SK-MEL-5 (cell line): ENCODE data around the gene SIGLEC7. TPM values are rescaled to one million over a fixed set of nuclear protein-coding genes. Genes with fewer than 3 reads are reported as not detected.

Experiments used
- DNase-seq: peaks from one replicate; pipeline ENCODE4 v3.0.0-alpha.2; 2016; ENCODE audit warnings: low read depth, low spot score
- in situ Hi-C: cut with HindIII; loops from 2 replicates; pipeline ENCODE4 v1.10.0; 2016; ENCODE audit warnings: low sequenced_read_pairs, high pct_unique_total_duplicates, low pct_unique_long_range_greater_than_20kb
- total RNA-seq: library from RNA; depleted of rRNA; stranded (reverse); fragments of >200 nt; shearing (Covaris generic); gene quantifications from 2 replicates; pipeline ENCODE4 v1.2.3, GENCODE V29; 2014

Gene SIGLEC7
- total RNA-seq, 1 experiment from 2014 or later = not detected

DNA sequence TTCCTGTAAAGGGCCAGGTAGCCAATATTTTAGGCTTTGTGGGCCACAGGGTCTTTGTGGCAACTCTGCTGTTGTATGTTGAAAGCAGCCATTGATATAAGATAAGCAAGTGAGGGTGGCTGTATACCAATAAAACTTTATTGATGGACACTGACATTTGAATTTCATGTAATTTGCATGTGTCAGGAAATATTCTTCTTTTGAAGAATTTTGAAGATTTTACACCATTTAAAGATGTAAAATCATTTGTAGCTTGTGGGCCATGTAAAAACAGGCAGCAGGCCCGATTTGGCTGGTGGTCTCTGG is 31.5 kb upstream of the SIGLEC7 start:
- in situ Hi-C loops = no loop called here
- DNase-seq = no peak

DNA sequence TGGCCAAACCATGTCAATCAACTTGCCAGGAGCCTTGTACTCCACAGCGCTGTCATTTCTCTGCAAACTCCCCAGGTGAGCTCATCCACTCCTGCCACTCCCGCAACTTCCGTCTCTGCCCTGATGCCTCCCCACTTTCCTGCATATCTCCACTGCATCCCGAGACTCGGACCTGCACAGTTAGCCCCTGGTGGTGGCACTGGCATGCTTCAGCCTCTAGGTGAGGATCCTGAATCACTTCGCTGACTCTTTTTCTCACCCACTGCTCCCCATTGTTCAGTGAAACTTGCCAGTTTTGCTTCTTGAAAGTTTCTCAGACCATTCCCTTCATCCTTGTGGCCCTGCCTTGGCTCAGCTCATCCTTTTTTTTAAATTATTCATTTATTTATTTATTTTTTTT is 30.5 kb upstream of the SIGLEC7 start:
- in situ Hi-C loops = no loop called here
- DNase-seq = peak; percentile 30

DNA sequence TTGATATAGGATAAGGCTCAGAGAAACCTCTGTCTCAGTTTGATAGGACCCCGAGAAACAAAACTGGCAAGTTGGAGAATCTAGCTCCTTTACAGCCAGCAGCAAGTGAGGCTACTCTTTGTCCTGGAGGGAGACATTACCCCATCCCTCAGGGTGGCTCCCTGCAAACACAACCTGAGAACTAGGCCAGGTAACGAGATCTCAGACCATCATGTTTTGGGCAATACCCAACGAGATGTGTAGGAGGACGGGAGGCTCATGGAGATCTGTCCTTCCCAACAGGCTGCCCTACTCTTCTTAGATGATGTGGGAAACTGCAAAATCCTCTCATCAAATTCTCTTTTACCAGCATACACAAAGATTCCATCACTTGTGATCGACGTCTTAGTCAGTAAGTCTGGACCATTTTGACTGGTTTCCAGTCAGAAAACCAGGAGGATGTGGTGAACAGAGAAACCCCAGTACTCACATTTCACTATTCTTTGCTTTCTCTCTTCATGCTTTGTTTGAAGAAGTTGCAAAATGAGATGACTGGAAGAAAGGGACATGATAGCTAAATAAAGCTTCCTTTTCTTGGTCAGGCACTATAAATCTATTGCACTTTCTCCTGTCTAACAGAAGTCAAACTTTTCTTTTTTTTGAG is 27.9 kb upstream of the SIGLEC7 start:
- in situ Hi-C loops = no loop called here
- DNase-seq = no peak

DNA sequence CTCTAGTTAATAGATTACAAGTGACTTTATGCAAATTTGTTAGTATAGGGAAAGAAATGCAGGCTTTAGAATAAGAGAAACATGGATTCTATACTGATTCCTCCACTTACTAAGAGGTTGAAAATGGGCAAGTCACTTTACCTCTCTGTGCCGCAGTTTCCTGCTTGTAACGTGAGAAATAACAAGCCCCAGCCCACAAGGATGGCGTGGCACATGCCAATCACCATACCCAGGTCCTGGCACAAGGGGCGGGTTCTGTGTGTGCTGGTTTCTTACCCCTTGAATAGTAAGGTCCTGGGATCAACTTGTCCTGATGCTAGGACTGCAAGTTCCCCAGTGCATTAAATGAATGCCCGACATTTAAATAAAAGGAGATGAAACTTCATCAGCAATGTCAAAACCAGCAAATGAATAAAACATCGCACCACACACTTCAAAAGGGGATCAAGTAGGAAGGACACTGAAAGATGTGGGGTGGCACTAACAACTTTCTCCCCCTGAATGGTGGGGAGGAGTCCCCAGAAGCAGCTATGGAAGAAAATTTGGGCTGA is 25.3 kb upstream of the SIGLEC7 start:
- DNase-seq = no peak
- in situ Hi-C loops = no loop called here

DNA sequence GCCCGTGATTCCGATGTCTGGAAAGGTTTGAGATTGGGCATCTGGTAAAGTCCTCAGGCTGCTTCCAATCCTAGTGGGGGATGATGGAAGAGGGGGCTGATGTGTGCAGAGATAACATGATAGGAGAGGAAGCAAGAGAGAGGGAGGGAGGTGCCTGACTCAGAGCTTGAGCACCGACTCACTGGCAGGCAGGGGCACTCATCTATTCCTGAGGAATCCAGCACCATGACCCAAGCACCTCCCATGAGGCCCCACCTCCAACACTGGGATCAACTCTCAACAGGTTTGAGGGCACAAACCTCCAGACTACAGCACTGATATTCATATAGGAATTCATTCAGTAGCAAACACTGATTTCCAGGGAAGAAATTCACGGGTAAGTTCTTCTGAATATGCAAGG is 23.0 kb upstream of the SIGLEC7 start:
- in situ Hi-C loops = no loop called here
- no peak for DNase-seq

DNA sequence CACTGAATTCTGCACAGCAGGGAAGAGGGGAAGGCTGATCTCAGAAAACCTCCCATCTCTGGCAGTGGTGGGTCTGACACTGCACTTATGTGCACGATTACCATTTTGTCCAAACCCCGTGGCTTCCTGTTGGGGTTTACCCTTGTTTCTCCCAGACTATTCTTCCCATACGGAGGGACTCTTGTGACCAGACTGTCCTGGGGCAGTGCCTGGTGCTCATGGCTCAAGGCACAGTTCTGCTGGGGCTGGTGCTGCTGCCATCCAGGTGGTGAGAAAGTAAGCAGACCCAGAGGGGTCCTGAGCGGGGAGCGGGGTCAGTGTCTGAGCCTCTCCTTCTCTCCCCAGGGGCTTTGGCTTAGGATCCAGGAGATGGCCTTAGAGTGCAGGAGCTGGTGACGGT is 22.5 kb upstream of the SIGLEC7 start:
- no peak for DNase-seq
- in situ Hi-C loops = no loop called here

DNA sequence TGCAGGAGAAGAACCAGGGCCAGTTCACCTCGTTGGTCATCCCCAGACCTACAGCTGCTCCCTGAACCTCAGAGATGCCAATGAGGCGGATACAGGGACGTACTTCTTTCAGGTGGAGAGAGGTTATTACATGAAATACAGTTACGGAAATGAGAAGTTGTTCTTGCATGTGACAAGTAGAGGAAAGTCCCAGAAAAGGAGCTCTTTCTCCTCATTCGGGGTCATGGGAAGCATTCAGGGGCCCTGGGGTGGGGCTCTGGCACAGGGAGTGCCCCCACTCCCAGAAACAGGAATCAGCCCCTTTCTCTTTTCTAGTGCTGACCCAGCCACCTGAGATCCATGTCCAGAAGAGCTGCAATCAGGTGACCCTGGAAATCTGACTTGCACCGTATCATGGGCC is 21.9 kb upstream of the SIGLEC7 start:
- in situ Hi-C loops = no loop called here

DNA sequence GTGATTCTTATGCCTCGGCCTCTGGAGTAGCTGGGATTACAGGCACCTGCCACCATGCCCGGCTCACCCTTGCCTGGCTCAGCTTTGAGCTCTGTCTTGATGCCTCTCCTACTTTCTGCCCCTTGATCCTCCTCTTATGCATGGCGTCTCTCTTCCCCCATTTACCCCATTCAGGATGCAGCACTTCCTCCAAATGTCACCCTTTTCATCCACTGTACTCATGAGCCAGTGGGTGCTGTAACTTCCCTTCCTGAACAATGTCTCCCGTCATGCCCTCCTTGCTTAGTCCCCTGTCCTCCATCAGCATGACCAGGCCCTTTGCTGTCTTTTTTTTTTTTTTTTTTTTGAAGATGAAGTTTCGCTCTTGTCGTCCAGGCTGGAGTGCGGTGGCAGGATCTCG is 20.8 kb upstream of the SIGLEC7 start:
- DNase-seq = no peak
- in situ Hi-C loops = no loop called here

More for the DNA sequence above, 21.9 kb upstream of the SIGLEC7 start:
- DNase-seq = no peak

DNA sequence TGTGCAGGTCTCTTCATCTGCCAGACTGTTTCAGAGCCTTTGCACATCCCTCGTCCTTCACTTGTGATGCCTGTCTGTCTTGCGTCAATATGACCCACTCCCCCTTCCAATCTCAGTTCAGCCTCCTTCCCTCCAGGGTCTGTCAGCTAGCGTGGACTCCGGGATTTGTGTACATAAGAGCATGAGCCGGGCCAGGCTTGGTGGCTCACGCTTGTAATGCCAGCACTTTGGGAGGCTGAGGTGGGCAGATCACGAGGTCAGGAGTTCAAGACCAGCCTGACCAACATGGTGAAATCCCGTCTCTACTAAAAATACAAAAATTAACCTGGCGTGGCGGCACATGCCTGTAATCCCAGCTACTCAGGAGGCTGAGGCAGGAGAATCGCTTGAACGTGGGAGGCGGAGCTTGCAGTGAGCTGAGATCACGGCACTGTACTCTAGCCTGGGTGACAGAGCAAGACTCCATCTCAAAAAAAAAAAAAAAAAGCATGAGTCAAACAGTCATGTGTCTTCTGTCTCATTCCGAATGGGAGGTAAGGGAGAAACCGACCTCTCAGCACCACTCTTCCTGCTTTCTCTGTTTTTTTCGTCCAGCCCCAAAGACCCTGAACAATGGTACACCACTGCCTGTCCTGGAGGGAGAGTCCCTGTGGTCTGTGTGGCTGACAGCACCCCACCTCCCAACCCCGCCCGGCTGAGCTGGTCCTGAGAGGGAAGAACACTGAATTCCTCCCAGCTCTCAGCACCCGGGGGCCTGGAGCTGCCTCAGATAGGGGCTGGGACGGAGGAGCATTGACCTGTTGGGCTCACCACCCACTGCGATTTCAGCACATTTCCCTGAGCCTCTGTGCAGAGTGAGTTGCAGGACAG is 19.8 kb upstream of the SIGLEC7 start:
- in situ Hi-C loops = no loop called here
- DNase-seq = no peak

DNA sequence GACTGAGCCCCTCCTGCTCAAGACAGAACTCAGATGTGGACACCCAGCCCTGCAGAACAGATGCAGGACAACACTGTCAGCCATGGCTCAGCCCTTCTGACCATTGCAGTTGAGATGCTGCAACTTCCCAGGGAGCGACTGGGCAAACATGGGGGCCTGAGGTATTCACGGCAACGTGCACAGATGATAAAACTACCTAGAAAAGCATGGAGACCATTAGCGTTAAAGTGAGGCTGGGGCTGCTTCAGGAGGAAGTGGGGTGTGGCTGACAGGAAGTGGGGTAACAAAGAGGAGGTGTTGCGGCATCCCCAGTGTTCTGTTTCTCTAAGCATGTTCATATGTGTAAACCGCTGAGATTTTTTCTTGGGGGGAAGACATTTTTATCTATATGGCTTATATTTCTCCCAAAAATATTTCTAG is 18.7 kb upstream of the SIGLEC7 start:
- no peak for DNase-seq
- in situ Hi-C loops = no loop called here

DNA sequence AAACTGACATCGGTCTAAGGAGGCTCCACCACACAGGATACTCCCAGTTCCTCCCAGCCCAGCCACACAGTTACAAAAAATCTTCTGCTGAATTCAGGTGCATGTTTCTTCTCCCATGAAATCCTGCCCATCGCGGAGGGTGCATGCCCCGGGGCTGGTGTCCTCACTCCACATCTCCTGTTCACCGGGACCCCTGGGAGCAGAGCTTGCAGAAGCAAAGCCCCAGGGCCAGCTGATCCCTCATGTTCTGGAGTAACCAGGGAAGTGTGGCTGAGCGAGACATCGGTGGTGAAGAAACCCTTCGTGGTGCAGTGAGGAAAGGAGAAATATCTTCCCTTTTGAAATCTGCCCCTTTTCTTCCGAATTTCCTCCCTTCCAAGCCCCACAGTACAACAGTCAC is 18.3 kb upstream of the SIGLEC7 start:
- in situ Hi-C loops = no loop called here
- DNase-seq = no peak

DNA sequence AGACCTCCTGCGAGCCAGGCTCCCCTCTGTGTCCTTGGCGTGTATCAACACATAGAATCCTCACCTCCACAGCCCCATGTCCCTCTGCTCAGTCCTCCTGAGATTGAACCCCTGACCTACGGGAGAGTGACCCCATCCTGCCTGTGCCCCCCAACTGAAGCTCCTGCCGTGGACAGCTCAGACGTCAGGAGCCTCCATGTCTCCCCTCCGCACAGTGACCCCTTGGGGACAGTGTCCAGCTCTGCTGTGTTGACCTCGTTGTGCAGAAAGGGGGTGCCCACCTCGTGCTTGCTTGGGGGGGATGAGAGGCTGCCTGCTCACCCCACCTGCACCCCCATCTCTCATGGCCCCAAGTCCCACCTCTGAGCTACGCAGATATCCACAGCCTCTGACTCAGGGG is 17.9 kb upstream of the SIGLEC7 start:
- DNase-seq = no peak
- in situ Hi-C loops = no loop called here

DNA sequence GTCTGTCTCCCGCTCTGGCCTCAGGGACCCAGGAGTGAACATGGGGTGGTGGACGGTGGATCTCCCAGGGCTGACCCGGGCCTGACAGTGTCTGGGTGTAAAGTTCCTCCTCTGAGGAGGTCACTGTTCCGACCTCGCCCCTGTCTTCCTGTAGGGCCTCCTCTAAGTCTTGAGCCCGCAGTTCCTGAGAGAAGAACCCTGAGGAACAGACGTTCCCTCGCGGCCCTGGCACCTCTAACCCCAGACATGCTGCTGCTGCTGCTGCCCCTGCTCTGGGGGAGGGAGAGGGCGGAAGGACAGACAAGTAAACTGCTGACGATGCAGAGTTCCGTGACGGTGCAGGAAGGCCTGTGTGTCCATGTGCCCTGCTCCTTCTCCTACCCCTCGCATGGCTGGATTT is 17.4 kb upstream of the SIGLEC7 start, which contains the start of gene SIGLEC9:
TSS of gene SIGLEC9 (plus strand) at position 178 of the 400 bp plus-strand sequence. CDS start at position 247, 69 bp downstream.
- DNase-seq = no peak
- in situ Hi-C loops = no loop called here

DNA sequence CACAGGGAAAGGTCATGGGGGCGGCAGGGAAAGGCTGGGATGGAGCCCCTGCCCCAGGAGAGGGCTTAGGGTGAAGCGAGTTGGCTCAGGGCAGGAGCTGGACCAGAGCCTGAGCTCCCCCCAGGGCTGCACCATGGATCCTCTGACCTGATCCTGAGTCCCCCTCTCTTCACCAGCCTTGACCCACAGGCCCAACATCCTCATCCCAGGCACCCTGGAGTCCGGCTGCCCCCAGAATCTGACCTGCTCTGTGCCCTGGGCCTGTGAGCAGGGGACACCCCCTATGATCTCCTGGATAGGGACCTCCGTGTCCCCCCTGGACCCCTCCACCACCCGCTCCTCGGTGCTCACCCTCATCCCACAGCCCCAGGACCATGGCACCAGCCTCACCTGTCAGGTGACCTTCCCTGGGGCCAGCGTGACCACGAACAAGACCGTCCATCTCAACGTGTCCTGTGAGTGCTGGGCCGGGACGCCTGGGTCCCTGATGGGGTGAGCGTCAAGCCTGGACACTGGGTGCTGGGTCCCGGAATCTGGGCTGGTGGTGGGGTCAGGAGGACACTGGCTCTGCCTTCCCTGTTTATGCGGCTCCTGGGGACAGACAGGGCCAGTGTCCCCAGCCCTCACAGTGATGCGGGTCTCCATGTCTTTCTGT is 16.6 kb upstream of the SIGLEC7 start:
- in situ Hi-C loops = no loop called here
- DNase-seq = no peak

DNA sequence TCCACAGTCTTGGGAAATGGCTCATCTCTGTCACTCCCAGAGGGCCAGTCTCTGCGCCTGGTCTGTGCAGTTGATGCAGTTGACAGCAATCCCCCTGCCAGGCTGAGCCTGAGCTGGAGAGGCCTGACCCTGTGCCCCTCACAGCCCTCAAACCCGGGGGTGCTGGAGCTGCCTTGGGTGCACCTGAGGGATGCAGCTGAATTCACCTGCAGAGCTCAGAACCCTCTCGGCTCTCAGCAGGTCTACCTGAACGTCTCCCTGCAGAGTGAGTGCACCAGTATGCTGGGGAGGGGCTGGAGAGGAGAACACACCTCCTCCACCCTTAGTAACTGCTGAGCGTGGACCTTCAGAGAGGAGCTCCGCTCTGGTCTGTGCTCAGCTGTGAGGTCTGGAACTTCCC is 15.1 kb upstream of the SIGLEC7 start:
- in situ Hi-C loops = no loop called here
- DNase-seq = no peak

DNA sequence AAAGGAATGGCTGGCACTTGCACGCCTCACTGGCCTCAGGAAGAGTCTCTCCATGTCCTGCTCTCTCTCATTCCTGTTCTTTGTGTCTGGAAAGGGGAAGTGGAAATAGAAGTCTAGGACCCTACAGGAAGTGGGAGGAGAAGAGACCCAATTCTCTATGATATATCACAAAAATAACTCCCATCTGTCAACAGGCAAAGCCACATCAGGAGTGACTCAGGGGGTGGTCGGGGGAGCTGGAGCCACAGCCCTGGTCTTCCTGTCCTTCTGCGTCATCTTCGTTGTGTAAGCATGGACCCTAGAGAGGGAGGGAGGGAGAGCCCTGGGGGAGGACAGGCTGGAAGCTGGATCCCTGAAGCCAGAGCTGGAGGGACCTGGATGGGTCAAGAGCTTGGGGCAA is 14.3 kb upstream of the SIGLEC7 start:
- no peak for DNase-seq

DNA sequence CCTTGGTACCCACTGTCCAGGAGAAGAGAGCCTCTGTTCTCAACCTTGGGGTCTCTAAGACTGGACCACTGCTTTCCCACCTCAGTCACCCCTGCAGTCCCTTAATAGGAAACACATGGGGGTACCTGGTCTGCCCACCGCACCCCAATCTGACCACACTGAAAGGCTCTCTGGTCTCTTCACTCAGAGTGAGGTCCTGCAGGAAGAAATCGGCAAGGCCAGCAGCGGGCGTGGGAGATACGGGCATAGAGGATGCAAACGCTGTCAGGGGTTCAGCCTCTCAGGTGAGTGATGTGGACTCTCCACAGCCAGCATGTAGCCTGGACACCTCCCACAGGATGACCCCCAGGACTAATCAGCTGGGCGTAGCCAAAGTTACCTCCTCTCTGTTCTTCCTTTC is 13.9 kb upstream of the SIGLEC7 start:
- no peak for DNase-seq
- in situ Hi-C loops = no loop called here

More for the DNA sequence above, 14.3 kb upstream of the SIGLEC7 start:
- in situ Hi-C loops = no loop called here

DNA sequence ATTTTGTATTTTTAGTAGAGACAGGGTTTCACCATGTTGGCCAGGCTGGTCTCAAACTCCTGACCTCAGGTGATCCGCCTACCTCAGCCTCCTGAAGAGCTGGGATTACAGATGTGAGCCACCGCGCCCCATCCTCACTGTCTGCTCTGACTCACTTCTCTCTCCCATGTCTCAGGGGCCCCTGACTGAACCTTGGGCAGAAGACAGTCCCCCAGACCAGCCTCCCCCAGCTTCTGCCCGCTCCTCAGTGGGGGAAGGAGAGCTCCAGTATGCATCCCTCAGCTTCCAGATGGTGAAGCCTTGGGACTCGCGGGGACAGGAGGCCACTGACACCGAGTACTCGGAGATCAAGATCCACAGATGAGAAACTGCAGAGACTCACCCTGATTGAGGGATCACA is 12.4 kb upstream of the SIGLEC7 start:
- no peak for DNase-seq
- in situ Hi-C loops = no loop called here
